Measurements from ENCODE around the gene PDE4B.

PDE4B gene

DNA sequence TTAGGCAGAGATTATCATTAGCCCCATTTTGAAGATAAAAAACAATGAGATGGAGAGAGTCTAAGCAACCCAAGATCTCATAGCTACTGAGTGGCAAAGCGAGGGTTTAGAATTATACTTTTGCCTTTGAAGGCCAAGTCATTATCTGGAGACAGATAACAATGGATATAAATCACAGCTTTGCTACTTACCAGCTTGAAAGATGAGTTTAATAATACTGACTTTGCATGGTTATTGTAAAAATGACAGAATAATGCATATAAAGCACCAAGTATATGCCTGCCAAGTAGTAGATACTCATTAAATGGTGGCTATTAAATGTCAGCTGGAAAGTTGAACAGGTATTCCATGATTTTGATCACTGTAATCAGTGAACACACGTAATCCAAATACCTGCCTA, 499.6 kb downstream of the PDE4B start:
- no peak for DNase-seq

DNA sequence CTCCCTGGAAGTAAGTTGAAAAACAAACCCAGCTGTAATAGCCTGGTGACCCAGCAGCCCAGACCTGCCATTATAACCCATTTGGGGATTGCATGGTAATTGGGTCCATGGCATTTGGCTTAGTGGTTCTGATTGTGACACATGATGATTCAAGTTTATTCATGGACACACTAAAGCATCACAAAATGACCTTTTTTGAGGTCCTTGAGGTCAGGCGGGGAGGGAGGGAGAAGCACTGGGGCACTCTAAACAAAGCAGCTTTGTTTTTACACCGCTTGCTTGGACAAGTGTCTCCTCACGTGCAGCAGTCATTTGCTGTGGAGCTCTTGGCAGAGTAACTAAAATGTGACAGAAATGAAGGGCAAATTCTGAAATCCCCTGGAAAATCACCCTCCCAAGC, 500.2 kb downstream of the PDE4B start:
- DNase-seq = no peak

DNA sequence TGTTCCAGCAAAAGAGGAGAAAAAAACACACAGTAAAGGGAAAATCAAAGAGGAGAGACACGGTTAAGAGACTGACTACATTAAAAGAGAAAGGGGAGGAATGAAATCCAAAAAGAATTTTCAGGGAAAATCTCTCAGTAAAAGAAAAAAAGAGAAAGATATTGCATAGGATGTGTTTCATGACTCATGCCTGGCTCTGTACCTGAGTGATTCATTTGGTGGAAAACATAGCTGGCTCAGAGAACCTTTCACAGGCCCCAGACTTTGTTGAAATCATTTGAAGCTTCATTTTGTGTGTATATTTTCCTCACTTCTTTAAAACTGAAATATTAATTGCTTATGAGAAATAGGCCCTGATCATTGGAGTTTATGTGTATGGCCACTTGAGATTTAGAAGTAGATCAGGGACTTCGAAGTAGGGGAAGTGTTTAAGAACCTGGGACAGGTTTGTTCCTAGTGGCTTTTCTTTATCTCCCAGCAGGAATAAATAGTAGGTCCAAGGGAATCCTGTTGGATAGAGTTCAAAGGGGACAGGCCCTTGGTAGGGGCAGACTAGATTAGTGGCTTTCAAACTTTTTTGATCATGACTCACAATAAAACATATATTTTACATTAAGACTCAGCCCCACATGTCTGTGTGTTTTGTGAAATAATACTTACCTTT, 502.1 kb downstream of the PDE4B start:
- no peak for DNase-seq

DNA sequence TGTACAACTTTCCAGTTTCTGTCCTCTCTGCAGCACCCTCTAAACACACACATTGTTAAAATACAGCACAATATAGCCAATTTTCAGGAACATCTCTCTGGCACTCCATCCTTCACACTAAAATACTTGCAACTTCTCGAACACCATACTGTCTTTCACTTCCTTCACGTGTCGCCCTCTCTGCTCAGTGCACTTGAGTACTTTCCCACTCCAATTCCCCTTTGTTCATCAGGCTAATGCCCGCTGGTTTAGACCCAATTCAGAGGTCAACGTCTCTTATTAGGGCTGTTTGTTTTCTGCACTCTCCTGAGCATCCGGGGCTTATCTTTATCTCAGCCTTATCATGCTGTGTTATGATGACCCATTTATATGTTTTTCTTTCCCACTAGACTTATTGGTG, 503.1 kb downstream of the PDE4B start:
- no peak for DNase-seq

DNA sequence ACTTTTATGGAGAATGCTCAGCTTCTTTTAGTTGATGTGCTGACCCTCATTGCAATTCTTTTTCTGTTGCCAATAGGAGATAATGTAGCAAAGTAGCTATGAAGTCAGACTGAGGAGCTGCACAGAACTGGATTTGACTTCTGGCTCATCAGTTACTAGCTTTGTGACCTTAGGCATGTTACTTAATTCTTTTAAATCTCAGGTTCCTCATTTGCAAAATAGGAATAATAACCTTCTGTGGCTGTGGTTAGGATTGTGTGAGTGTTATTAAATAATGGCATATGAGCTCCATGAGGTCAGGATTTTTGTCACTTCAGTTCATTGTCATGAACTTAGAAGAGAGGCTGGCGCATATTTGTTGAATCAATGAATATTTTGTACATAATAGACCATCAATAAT, 503.7 kb downstream of the PDE4B start:
- no peak for DNase-seq

DNA sequence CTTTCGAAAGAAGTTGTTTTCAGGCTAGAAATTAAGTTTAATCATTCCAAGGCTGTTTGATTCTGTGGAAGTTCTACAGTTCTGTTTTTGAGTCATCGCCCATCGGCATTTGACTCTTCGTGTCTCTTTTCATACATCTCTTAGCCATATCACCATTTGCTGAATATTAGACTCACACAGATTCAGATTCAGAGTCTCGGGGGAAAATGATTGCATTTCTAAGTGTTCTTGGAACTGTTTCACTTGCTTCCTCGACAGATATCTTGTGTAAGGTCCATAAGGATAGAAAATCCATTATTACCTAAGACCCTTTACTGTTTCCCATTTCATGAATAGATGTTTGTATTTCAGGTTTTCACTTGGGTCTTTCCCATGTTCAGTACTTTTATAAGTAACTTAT, 504.3 kb downstream of the PDE4B start:
- no peak for DNase-seq

DNA sequence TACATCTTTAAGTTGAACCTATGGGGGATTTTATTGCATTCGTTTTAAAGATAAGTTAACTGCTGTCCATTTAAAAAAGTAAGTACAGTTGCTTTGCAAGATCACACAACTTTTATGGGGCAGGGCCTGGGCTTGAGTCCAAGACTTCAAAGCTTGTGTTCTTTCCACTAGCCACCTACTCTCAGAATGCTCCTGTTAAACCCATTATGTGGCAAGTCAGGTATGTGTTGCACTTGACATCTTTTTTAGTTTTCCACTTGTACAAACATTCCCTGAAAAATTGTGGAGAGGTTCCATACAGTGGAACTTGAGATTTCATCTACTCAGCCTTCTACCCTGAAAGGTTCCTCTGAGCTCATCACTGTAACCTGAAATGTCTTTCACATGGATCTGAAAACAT, 505.8 kb downstream of the PDE4B start:
- DNase-seq = no peak

DNA sequence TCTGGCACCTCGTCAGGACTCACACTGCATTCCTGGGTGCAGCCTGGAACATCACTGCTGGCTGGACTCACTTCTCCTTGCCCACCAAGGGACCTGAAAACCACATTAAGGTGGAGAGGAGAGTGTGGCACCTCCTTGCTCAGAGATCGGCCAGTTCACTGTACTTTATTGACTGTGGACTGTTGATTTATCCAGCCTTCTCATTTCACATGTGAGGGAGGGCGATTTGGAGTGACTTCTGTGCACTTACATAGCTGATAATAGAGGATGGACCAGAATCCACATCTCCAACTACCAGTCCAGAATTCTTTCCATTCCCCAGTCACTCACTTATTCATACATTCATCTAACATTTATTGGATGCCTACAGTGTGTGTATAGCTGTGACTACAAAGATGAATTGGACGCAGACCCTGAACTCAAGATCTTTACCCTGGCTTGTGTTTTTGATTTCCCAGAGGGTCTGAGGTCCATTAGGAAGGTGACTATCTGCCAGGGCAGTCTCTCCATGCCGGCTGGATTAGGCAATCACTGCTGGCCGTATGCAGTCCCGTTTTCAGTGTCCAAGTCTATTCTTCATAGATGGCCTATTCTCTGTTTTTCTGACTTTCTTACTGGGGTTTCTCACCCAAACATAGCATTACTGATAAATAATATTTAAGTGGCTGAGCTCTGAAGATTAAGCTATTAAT, 507.7 kb downstream of the PDE4B start:
- DNase-seq = no peak

DNA sequence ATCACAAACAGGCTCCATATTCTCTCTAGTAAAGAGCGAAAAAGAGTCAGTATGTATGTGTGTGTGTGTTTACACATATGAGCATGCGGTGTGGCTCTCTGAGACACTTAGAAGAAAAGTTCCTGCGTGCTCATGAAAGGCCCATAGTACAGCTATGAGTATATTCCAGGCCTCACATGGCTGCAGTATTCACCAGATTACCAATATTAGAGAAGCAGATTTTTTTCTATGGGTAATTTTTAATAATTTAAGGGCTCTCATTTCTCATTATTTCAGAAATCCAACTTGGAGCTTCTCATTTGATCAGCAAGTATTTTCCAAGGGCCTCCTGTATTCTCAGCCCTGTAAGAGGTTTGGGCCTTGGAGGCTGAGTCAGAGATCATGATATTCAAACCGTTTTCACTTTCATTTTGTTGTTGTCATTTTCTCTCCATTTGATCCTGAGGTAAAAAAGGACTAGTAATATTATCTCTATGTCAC, 508.3 kb downstream of the PDE4B start:
- peak; percentile 32 for DNase-seq

DNA sequence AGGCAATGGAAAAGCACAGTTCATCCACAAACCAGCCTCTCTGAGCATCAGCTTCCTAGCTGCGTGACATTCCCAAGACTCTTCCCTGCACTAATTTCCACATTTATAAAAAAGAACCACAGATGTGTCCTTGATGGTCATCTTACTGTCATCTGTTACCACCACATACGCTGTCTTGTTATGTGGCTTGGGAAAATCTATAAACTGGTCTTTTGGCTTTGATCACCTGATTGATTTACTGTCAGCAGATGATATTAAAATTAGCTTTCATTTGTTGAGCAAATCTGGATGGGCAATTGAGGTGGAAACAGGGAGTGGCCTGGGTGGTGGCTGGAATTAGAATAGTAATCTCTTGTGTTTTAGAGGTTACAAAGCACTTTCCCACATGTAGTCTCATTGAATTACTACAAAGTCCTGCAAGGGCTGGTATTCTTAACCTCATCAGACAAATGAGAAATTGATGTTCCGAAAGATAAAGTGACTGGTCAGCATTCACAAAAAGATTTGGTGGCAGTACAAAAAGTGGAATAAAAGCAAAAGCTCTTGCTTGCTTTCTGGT, 509.6 kb downstream of the PDE4B start:
- DNase-seq = no peak

DNA sequence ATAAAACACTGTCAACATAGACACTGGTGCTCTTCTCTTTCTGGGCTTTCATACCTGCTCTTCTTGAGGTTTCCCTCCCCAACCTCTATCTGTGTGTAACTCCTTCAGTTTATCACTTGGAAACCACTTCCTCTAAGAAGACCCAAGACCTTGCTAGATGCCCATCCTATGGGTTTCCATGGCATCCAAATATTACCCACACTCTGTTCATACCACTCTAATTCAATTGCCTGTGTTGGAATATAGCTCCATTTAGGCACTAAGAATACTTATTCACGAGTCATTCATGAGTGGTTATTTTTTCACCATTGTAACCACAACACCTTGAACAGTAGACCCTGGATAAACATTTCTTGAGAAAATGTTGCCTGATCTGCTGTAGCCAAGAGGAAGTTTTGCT, 510.1 kb downstream of the PDE4B start:
- DNase-seq = peak; percentile 38

DNA sequence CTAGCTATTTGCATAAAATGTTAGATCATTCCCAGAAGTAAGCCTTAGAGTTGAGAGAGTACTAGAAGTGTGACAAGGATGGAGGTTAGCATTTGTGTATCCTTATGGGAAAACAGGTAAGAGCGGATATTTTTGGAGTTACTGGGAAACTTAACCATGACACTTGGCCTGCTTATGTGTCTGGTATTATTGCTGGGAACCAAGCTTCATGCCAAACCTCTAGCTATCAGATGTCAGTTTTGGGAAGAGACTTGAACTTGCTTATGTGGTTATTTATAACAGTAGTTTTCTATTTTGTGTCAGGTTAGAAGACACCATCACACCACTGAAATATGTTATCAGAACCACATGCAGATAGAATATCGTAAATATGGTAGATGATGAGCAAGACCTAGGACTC, 511.0 kb downstream of the PDE4B start:
- no peak for DNase-seq

DNA sequence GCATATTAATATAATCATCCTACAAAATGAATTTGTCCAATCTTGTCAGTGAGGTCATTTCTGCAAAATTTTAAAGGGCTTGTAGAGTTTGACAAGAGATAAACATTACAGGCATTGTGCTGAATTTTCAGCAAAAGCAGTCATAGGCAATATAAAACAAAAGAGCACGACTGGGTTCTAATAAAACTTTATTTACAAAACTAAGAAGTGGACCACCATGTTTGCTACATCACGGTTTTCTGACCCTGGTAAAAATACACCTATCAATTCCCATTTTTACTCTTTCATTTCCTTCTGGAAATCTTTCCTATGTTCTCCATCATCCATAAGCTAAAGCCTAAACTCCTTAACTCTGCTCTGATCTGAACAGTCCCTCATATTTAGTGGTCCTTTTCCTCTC, 511.4 kb downstream of the PDE4B start:
- DNase-seq = no peak

DNA sequence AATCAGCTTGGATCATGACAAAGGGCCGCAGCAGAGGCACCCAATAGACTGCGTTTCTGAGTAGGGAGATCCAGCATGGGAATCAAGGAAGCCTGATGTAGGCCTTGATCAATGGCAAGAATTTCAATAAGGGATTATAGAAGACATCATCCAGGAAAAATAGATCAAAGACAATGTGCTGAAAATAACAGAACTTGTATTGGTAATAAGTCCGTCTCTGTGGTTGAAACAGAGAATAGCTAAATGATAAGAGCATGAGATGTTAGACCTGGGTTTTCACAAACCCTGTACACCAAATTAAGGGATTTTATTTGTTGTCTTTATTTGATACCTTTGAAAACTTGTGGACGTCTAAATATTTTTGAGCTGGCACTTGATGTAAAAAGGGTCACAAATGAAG, 513.2 kb downstream of the PDE4B start:
- no peak for DNase-seq

DNA sequence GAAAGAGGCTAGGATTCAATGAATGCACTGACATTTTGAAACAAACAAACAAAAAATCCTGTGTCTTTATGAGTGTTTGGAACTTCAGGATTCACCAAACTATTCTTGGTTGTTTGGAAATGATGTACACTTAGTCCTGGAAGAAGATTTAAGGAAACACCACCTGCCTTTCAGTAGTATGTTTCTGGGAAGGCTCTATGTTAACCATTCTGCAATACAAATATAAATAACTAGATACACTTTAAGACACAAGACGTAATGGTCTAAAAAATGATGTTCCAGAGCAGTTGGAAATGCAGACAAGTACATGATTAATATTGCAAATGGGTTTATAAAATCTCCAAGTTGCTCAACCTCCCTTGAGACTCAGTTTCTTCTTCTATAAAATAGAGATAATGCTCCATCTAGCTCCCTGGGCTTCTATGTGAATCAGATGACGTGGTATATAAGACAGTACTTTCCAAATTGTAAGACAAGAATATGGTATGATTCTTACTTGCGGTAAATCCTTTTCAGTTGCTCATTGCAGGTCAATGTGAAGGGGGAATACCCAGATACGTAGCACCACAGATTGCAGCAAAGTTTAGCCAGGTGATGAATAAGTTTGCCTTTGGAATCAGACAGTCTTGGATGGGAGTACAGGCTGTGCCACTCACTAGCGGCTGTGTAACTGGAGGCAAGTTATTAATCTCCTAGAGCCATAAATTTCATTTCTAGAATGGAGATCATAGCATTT, 516.5 kb downstream of the PDE4B start:
- DNase-seq = no peak

DNA sequence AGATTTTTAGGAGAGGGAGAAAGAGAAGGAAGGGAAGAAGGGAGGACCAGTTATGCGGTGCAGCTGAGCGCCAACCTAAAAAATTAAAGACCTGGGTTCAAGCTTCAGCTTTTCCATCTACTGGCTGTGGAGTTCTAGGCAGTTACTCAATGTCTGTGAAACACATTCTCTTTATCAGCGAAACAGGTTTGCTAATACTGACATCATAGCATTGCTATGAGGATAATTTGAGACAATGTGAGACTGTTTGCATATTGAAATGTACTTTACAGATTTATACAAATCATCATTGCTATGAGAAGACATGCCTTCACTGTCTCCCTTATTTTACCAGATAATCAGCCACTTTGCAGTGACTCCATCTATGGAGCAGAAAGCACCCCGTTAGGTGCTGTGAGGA, 518.4 kb downstream of the PDE4B start:
- DNase-seq = peak; percentile 24

DNA sequence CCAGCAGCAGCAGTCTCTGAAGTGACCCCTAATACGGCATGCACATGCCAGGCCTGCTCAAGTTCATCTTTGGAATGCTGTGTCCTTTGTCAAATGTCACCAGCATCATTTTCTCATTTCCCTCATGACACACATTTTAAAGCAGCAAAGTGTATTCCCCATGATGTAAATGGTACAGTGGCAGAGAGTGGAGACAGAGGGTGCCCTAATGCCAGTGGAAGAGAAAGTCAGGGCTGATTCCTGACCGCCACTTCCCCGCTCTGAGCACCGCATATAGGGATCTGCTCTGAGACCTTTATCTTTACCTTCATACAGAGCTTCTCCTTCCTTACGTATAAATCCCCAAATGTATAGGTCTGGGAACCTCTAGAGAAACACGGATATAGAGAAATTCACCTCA, 518.9 kb downstream of the PDE4B start:
- DNase-seq = no peak

DNA sequence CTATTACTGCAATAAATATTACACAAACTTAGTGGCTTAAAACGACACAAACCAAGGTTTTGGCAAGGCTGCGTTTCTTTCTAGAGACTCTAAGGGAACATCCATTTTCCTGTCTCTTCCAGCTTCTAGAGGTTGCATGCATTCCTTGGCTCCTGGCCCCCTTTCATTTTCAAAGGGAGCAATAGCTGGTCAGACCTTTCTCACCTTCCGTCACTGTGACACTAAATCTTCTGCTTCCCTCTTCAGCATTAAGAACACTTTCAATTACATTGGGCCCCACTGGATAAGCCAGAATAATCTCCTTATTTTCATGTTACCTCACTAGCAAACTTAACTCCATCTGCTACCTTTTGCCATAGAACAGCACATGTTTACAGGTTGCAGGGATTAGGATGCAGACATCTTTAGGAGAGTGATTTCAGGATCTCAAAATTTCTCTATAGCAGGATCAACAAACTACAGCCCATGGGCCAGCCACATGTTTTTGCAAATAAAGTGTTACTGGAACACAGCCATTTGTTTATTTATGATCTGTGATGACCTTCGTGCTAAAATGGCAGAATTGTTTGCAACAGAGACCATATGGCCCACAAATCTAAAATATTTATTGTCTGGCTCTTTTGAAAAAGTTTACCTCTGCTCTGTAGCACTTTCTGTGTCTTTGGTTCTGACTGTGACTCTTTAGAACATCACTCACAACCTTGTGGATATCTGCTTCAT, 519.7 kb downstream of the PDE4B start:
- no peak for DNase-seq

DNA sequence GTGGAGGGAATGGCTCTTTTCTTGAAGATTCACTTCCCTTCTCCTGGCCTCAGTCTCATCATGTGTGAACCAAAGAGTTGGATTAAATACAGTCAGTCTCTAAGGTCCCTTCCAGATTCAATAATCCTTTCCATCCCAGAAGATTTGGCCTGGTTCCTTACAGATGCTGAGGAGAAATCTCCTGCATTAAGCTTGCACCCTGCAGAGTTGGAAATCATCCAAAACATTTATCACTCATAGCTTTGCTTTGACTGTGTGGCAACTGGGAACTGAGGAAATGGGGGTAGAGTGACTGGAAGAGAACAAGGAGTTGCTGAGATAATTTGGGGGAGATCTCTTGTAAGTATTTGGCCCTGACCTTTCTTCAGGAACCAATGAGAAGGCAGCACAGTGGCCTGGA, 520.7 kb downstream of the PDE4B start:
- DNase-seq = peak; percentile 55

DNA sequence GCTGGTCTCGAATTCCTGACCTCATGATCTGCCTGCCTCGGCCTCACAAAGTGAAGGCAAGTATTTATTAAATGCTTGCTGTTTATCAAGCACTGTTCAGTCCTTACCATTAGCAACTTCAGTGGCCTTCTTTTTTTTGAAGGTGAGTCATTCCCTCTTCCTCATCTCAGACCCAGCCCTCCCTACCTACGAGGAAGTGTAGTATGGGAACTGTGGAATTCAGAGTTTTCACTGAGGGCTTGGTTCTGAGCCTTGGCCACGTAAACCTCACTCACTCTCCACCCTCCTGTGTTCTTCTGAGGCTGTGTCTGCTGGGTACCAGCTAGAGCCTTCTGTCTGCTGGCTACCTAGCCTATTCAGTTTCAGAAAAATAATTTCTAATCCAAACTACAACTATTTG, 523.0 kb downstream of the PDE4B start:
- DNase-seq = no peak

DNA sequence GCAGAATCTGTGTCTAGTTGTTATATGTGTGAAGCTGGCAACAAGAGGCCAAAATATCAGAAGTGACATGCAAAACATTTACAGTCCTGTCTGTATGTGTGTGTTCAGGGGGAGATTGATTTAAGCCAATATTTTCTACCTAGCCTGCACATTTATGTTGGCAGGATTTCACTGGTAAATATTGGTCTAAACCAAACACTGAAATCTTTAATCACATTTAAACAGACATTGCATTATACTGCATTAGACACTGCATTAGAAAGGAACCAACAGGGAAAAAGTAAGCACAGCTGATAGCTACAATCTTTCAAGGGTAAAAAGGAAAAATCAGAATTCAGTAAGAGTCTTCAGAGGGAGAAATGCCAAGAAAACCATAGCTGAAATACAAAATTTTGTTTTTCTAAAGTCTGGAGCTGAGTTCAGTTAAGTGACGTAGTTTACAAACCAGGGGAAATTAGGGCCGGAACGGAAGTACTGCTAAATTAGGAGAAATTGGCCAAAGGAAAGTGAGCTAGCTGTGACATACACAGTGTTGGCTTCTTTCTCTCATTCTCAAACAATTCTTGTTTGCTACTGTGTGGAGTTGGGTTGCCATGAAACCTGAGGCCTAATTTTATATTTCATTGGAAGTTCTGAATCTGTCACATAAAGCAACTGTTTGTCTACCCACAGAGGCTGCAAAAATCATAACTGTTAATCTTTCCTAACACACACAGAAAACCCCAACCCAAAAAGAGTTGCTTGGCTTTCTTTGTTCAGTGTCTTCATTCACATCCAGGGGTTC, 524.0 kb downstream of the PDE4B start:
- no peak for DNase-seq

DNA sequence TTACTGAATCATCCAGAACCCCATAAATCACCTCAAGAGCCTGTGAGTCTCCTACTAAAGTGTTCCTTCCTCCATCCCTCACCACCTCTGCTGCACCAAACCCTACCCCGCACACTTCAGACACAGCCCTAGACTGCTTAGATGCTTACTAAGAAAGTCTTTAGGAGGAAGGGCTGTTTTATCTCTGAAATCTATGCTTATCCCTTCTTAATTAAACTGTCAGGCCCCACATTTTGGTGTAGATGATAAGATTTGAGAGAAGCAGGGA, 524.5 kb downstream of the PDE4B start:
- DNase-seq = no peak

All from fibroblast of skin of back (primary cell).